BLaER1 (cell line): ENCODE data around the gene HACE1.
A peak's percentile ranks its signal among the peaks of the same experiment; 100 is the strongest.

ENCODE experiments used
- H3K27ac ChIP-seq: shearing (Covaris generic); formaldehyde crosslinking; 2 replicates; pipeline ENCODE4 v1.8.1; 2022
- H3K27me3 ChIP-seq: shearing (Covaris generic); formaldehyde crosslinking; 2 replicates; pipeline ENCODE4 v1.8.1; 2022
- H3K36me3 ChIP-seq: shearing (Covaris generic); formaldehyde crosslinking; 2 replicates; pipeline ENCODE4 v1.8.1; 2022
- H3K4me1 ChIP-seq: shearing (Covaris generic); formaldehyde crosslinking; 2 replicates; pipeline ENCODE4 v1.8.1; 2022
- H3K4me2 ChIP-seq: shearing (Covaris generic); formaldehyde crosslinking; 2 replicates; pipeline ENCODE4 v1.8.1; 2022
- H3K4me3 ChIP-seq: shearing (Covaris generic); formaldehyde crosslinking; 2 replicates; pipeline ENCODE4 v1.8.1; 2022
- H3K9ac ChIP-seq: shearing (Covaris generic); formaldehyde crosslinking; 2 replicates; pipeline ENCODE4 v1.8.1; 2022
- H3K9me3 ChIP-seq: shearing (Covaris generic); formaldehyde crosslinking; 2 replicates; pipeline ENCODE4 v1.8.1; 2022
- H4K20me1 ChIP-seq: shearing (Covaris generic); formaldehyde crosslinking; 2 replicates; pipeline ENCODE4 v1.8.1; 2022
- Cebpa-rat ChIP-seq: shearing (Covaris generic); IDR thresholded peaks from 2 replicates; pipeline ENCODE4 v1.8.1; 2022

The HACE1 gene

DNA sequence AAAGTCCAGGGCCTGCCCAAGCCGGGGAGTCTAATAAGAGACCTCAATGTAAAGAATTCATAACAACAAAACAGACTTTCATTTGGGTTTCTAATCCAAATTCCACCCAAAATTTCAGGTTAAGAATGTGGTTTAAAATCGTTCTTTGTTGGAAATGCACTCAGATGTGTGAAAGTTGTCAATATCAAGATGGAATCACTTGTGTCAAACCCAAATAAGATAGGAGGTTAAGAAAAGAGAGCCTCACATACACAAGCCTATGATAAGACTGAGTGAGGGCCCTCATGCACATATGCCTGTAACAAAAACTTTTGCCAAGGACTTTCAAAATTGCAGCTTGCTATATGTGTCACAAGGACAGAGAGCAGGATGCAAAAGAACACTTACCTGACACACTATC, 145.7 kb downstream of the HACE1 start:
- Histone ChIP-seq H3K4me3 (no peak overlapping the region), H3K27ac (no peak overlapping the region), H3K4me1 (no peaks in the 10 kb centered on the region), H3K27me3 (no peaks in the 10 kb centered on the region), H3K9ac (no peak overlapping the region), H3K36me3 (no peaks in the 10 kb centered on the region), H3K9me3 (peaks cover 4% of the 10 kb centered on the region; the same call in 1 of the 2 replicates), H3K4me2 (no peak overlapping the region), H4K20me1 (no peaks in the 10 kb centered on the region)
- no peak for TF ChIP-seq Cebpa-rat

DNA sequence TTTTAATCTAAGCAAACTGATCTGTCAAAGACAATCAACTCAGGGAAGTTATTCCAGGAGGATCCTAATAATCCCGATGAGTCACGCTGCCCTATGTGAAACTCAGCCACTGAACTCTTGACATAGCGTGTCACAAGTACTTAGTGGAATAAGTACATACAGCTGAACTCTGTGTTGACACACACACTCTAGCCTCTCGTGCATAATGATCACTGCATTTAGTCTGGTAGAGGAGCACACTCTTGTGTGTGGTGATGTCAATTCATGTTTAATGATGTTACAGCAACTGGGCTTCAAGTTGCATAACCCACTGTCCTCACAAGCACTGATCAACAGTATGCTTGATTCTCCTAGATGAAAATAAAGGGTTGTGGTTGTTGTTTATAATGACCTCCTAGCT, 148.3 kb downstream of the HACE1 start:
- H3K4me3 ChIP-seq: no peak overlapping the region
- no peak overlapping the region for H3K27ac ChIP-seq
- H3K9ac ChIP-seq: no peak overlapping the region
- H4K20me1 ChIP-seq: no peaks in the 10 kb centered on the region
- peaks cover 9% of the 10 kb centered on the region; the same call in 1 of the 2 replicates for H3K9me3 ChIP-seq
- no peaks in the 10 kb centered on the region for H3K27me3 ChIP-seq
- H3K4me2 ChIP-seq: no peak overlapping the region
- TF ChIP-seq Cebpa-rat: no peak
- H3K36me3 ChIP-seq: no peaks in the 10 kb centered on the region
- H3K4me1 ChIP-seq: peaks cover 3% of the 10 kb centered on the region

DNA sequence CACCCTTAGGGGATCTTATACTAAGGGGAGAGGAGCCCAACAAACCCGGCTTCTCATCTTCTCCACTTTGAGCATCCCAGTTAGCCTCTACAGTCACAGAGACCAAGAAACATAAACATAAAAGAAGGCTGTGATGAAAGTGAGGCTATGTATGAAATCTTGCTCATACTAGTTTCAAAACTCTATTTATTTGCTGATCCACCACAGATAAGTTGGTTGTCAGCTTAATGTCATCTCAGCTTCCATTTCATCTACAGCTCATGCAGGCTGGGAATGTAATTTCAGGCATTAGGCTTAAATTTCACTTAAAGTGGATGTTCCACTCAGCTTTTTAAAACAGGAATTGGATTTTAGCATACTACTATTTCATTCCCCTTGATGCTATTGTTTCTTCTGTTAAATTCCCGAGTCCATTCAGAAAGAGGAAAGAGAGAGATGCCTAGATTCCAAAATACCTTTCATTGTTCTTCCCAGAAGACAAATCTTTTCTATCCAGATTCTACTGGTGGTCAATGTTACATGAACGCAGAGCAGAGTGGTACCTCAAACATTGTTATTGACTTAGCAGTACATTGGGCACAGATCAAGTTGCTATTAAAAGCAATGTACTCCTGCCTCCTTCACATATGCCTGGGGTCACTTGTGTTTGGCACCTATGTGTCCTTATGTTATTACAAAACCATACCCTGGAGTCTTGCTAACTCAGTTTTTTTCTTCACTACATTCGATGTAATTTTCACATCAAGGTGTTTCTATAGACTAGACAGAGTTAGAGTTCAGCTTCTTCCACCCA, 149.0 kb downstream of the HACE1 start:
- Histone ChIP-seq H3K4me3 (no peak overlapping the region), H3K27me3 (no peaks in the 10 kb centered on the region), H3K9ac (no peak overlapping the region), H3K36me3 (no peaks in the 10 kb centered on the region), H4K20me1 (no peaks in the 10 kb centered on the region), H3K4me1 (peaks cover 9% of the 10 kb centered on the region), H3K27ac (no peak overlapping the region), H3K9me3 (peaks cover 9% of the 10 kb centered on the region; the same call in 1 of the 2 replicates), H3K4me2 (no peak overlapping the region)
- no peak for TF ChIP-seq Cebpa-rat

DNA sequence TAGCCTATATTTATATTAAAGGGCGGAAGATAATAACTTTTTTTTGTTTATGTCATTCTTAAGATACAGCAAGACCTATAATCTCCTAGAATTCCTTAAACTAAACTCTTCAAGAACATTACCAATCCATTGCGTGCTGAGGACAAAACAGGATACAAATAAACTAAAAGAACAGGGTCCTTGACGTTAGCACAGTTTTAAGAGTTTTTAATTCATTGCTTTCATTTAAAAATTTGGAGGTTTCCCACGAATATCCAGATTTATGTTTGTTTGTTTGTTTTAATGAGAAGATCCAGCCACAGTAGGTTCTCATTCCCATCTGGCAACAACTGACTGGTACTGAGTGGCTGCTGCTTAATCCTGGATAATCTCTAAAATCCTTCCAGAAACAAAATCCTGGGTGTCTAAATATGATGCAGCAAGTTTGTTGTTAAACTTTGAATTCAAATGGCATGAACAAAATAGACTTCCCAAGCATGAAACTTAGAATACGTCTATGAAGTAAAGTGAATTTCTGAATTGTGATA, 153.7 kb downstream of the HACE1 start:
- peaks cover 30% of the 10 kb centered on the region for H3K4me1 ChIP-seq
- no peaks in the 10 kb centered on the region for H3K27me3 ChIP-seq
- H3K36me3 ChIP-seq: no peaks in the 10 kb centered on the region
- no peak for TF ChIP-seq Cebpa-rat
- peak overlapping the region; percentile 75 for H3K4me2 ChIP-seq
- peaks cover 5% of the 10 kb centered on the region; the same call in 1 of the 2 replicates for H3K9me3 ChIP-seq
- H3K27ac ChIP-seq: peak overlapping the region; percentile 76
- no peaks in the 10 kb centered on the region for H4K20me1 ChIP-seq
- H3K9ac ChIP-seq: no peak overlapping the region; the same call in 1 of the 2 replicates
- no peak overlapping the region for H3K4me3 ChIP-seq

DNA sequence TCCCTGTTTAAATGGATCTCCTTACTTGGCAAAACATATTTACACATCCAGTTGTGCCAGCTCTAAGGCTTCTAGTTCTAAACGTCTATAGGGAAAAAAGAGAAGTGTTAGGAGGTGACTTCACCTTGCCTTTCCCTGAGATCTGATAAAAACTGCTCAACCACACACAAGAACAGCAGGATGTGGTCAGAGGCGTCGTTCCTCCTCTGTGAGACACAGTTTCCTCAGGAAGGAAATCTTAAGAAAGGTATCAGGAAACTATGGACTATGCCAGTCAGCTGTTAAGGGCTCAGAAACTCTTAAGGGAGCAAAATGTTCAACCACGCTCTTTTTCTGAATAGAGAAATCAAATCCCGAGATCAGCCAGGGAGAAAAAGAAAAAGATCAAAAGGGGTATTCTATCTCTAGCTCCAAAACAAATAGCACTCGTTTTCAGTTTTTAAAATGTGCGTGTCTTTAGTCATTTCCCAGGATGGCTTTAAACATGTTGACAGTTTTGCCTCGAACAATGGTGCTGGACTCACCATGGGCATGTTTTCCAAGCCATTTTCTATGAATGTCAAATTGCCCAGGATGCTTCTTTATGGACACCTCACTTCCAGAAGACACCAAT, 154.5 kb downstream of the HACE1 start:
- TF ChIP-seq Cebpa-rat: no peak
- Histone ChIP-seq H3K9me3 (peaks cover 5% of the 10 kb centered on the region; the same call in 1 of the 2 replicates), H3K4me2 (peak overlapping the region; percentile 75), H4K20me1 (no peaks in the 10 kb centered on the region), H3K4me1 (peaks cover 30% of the 10 kb centered on the region), H3K36me3 (no peaks in the 10 kb centered on the region), H3K27ac (peak overlapping the region; percentile 76), H3K4me3 (peak overlapping the region; percentile 20; the same call in 1 of the 2 replicates), H3K9ac (peak overlapping the region; percentile 58; the same call in 1 of the 2 replicates), H3K27me3 (no peaks in the 10 kb centered on the region)

DNA sequence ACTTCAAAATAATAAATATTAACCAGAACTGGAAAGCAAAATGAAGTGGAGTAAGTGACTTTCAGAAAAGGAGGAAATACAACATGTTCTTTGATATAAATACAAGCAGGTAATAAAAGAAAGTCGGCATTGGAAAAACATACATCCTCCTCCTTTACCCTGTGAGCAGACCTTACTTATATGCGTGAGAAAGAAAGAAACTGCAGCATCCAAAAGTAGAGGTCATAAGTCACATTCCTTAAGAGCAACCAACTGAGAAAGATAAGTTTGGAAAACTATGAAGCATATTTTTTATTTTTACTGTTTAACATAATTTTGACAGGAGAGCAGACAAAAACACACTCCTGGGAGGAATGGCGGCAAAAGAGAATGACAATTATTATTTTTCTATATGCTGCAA, 155.5 kb downstream of the HACE1 start:
- TF ChIP-seq Cebpa-rat: no peak
- H3K9ac ChIP-seq: no peak overlapping the region
- no peaks in the 10 kb centered on the region for H4K20me1 ChIP-seq
- no peak overlapping the region for H3K4me3 ChIP-seq
- H3K27me3 ChIP-seq: no peaks in the 10 kb centered on the region
- peak overlapping the region; percentile 75 for H3K4me2 ChIP-seq
- peaks cover 30% of the 10 kb centered on the region for H3K4me1 ChIP-seq
- H3K27ac ChIP-seq: peak overlapping the region; percentile 76; the same call in 1 of the 2 replicates
- no peaks in the 10 kb centered on the region for H3K36me3 ChIP-seq
- peaks cover 5% of the 10 kb centered on the region; the same call in 1 of the 2 replicates for H3K9me3 ChIP-seq

DNA sequence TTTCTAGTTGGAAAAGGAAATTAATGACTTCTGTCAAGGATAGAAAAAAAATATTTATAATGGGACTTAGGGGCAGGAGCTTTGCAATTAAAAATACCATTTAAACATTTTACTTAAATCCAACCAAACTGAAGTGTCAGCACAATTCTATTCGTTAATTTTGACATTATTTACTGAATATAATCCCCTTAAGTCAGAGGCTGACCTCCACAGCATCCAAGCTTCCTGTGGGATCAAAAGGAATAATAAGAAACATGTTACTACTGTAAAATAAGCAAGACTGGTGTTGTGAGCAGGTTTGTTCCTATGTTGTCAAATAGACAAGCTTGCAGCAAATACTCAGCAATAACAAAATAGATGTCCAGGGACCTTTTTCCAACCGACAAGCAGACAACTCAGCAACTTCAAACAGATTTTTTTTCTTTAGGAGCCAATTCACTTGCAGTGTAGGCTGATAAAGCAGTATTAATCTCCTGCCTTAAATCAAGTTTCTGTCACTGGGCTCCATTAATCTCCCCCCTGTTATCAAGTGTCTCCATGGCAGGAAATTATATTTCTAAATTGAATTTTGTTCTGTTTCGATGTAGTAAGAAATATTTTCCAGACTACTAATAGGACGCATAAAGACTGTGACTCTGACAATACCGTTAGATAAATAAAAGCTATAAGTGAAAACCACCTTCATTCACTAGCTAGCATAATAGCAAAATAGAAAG, 157.4 kb downstream of the HACE1 start:
- H3K4me2 ChIP-seq: no peak overlapping the region
- H3K4me1 ChIP-seq: peaks cover 30% of the 10 kb centered on the region

DNA sequence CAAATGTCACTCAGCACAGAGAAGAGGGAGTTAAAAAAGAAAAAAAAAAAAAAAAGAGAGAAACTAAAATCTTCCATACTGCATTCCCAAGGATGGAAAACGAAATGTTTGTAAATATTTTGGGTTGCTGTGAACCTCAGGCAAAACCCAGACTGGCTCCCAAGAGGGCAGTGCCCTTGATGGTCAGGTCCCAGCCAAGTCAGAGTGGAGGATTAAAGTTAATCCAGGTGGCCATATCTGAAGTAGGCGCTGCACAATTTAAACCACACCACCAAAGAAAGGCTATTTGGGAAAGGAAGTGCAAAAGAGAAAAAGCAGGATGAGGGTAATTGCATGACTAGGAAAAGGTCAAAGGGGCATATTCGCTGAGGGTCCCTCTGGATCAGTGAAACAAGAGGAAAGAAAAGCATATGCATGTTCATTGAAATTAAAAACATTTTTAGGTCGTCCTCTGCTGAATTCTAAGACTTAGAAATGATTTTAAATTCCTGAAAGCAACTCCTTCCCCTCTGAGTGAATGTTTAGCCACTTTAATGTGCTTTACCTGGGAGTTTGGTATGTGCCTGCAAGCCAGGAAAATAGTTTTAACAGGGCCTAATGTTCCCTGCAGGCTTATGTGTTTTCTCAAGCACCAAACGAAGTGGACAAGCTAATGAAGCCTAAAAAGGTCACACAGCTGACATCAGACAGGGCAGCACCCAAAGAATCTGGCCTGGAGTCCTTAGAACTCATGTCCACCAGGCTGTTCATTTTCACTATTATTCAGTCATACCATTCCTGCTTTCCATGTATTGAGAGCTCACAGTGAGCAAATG, 159.1 kb downstream of the HACE1 start:
- H3K27ac ChIP-seq: no peak overlapping the region

More for the DNA sequence above, 157.4 kb downstream of the HACE1 start:
- H3K9me3 ChIP-seq: no peaks in the 10 kb centered on the region
- H3K9ac ChIP-seq: no peak overlapping the region
- no peak overlapping the region for H3K4me3 ChIP-seq
- no peak for TF ChIP-seq Cebpa-rat
- H3K36me3 ChIP-seq: no peaks in the 10 kb centered on the region
- H3K27ac ChIP-seq: no peak overlapping the region
- H4K20me1 ChIP-seq: no peaks in the 10 kb centered on the region
- H3K27me3 ChIP-seq: no peaks in the 10 kb centered on the region

More for the DNA sequence above, 159.1 kb downstream of the HACE1 start:
- H3K4me2 ChIP-seq: no peak overlapping the region
- H3K9me3 ChIP-seq: no peaks in the 10 kb centered on the region
- H3K36me3 ChIP-seq: no peaks in the 10 kb centered on the region
- H3K9ac ChIP-seq: no peak overlapping the region
- H3K4me3 ChIP-seq: no peak overlapping the region
- no peaks in the 10 kb centered on the region for H3K27me3 ChIP-seq
- no peaks in the 10 kb centered on the region for H4K20me1 ChIP-seq
- peaks cover 20% of the 10 kb centered on the region for H3K4me1 ChIP-seq
- TF ChIP-seq Cebpa-rat: no peak
